GM12878 (cell line): ENCODE measurements around the gene OR2A1.
"Not testable (repeated sequence)": the region's sequence is repeated elsewhere in the genome, so short reads cannot be mapped to it uniquely, and the experiment has no call there.

Experiments
- CEBPB ChIP-seq, 2 experiments: fragments of 150-350 bp in 1 of 2; IDR thresholded peaks; 2 replicates each; pipeline ENCODE4 v1.6.1; 2012 to 2014; ENCODE audit warnings: low read depth in 2 of 2, low read length in 2 of 2, borderline replicate concordance in 1 of 2, inconsistent platforms in 1 of 2
- CHD2 ChIP-seq: IDR thresholded peaks from 2 replicates; pipeline ENCODE4 v1.6.1; 2011; ENCODE audit warnings: low read depth, low read length, improper control_type of control experiment, borderline replicate concordance
- CTCF ChIP-seq, 3 experiments: IDR thresholded peaks in 2 of 3; conservative IDR thresholded peaks in 1 of 3; 2 replicates each; pipeline ENCODE4 v1.5.1; 2011; ENCODE audit warnings: low read depth in 3 of 3, low read length in 3 of 3, mild to moderate bottlenecking in 3 of 3, control low read depth in 2 of 3, moderate library complexity in 2 of 3, inconsistent platforms in 1 of 3, mixed read lengths in 1 of 3; ENCODE audit not compliant: control insufficient read depth in 2 of 3, insufficient read depth in 1 of 3; ENCODE audit errors: extremely low read depth in 1 of 3
- EGR1 ChIP-seq, 2 experiments: IDR thresholded peaks; 1 replicate in 1 of 2; 2 replicates in 1 of 2; pipeline ENCODE4 v1.6.1; 2011 to 2012; ENCODE audit warnings: low read depth in 2 of 2, low read length in 2 of 2, borderline replicate concordance in 1 of 2, mild to moderate bottlenecking in 1 of 2, moderate library complexity in 1 of 2
- IKZF1 ChIP-seq: fragments of 450-650 bp; conservative IDR thresholded peaks from 2 replicates; pipeline ENCODE4 v1.6.1; 2017; ENCODE audit warnings: antibody characterized with exemption, mild to moderate bottlenecking
- JUND ChIP-seq: IDR thresholded peaks from 2 replicates; pipeline ENCODE4 v1.6.1; 2012; ENCODE audit warnings: low read depth, mild to moderate bottlenecking, low read length, improper control_type of control experiment, moderate library complexity
- NFYB ChIP-seq: IDR thresholded peaks from 2 replicates; pipeline ENCODE4 v1.6.1; 2011; ENCODE audit warnings: low read depth, mild to moderate bottlenecking, low read length, improper control_type of control experiment, moderate library complexity; ENCODE audit not compliant: insufficient read depth
- POLR2AphosphoS5 ChIP-seq: IDR thresholded peaks from 2 replicates; pipeline ENCODE4 v1.6.1; 2011; ENCODE audit warnings: mild to moderate bottlenecking, low read length, inconsistent platforms
- SIN3A ChIP-seq: IDR thresholded peaks from 2 replicates; pipeline ENCODE4 v1.6.1; 2012; ENCODE audit warnings: low read depth, low read length, improper control_type of control experiment
- SMAD1 ChIP-seq: fragments of 450-650 bp; IDR thresholded peaks from 2 replicates; pipeline ENCODE4 v1.6.1; 2018; ENCODE audit warnings: mild to moderate bottlenecking, low read depth; ENCODE audit not compliant: partially characterized antibody
- SPI1 ChIP-seq: IDR thresholded peaks from 2 replicates; pipeline ENCODE4 v1.6.1; 2011; ENCODE audit warnings: low read depth, mild to moderate bottlenecking, low read length, moderate library complexity, borderline replicate concordance; ENCODE audit not compliant: insufficient read depth
- ZZZ3 ChIP-seq: IDR thresholded peaks from 2 replicates; pipeline ENCODE4 v1.6.1; 2011; ENCODE audit warnings: low read depth; ENCODE audit not compliant: control insufficient read depth, insufficient read length
- TF ChIP-seq, protein P1 (sequence below): IDR thresholded peaks from 2 replicates; pipeline ENCODE4 v1.6.1; 2011; ENCODE audit warnings: low read depth, low read length, improper control_type of control experiment, borderline replicate concordance
- TF ChIP-seq, protein P2 (sequence below): fragments of 150-350 bp; IDR thresholded peaks from 2 replicates; pipeline ENCODE4 v1.6.1; 2016; ENCODE audit warnings: low read depth, low read length

DNA sequence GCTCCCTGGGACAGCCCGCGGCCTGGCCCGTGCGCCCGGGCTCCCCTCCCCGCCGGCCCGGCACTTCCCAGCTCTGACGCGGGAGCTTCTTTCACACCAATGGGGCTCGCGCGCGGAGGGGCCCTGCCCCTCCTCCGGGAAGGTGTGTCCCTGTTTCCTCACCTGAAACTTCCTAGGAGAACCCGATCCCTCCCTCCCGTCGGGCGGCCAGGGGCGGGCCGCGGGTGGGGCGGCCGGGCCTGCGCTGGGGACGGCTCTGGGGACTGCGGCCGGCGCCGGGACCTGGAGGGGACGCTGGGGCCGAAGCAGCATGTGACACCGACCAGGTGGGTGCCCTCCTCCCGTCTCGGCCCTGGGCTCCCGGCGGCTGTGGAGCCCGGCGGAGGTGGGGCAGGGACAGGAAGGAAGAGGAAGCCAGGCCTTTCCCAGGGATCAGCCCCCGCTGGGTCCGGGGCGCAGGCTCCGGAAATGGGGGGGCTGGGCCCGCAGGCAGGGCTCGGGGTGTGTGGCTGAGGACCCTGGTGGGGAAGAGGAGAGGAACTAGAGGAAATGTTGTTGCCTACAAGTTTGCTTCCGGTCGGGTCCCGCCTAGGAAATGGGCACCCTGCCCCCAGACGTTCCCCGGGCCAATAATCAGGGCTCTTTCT, 43.1 kb downstream of the OR2A1 start, which contains the start of gene ARHGEF5:
- TF ChIP-seq POLR2AphosphoS5; CTCF (IDR thresholded peaks at IDR 0.05 in 2 of 3, conservative IDR thresholded peaks at IDR 0.05 in 1 of 3; ENCODE audit: control insufficient read depth in 2 of 3, extremely low read depth in 1 of 3, insufficient read depth in 1 of 3, low read depth in 3 of 3, low read length in 3 of 3); IKZF1; SMAD1; CEBPB (IDR thresholded peaks at IDR 0.05; ENCODE audit: borderline replicate concordance in 1 of 2, low read depth in 2 of 2, low read length in 2 of 2); CHD2; NFYB; JUND; SIN3A; SPI1; ZZZ3; EGR1 (IDR thresholded peaks at IDR 0.05; ENCODE audit: borderline replicate concordance in 1 of 2, low read depth in 2 of 2, low read length in 2 of 2): not testable (repeated sequence)
- TF ChIP-seq, protein P1, sequence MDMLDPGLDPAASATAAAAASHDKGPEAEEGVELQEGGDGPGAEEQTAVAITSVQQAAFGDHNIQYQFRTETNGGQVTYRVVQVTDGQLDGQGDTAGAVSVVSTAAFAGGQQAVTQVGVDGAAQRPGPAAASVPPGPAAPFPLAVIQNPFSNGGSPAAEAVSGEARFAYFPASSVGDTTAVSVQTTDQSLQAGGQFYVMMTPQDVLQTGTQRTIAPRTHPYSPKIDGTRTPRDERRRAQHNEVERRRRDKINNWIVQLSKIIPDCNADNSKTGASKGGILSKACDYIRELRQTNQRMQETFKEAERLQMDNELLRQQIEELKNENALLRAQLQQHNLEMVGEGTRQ, result not testable (repeated sequence)
- TF ChIP-seq, protein P2, sequence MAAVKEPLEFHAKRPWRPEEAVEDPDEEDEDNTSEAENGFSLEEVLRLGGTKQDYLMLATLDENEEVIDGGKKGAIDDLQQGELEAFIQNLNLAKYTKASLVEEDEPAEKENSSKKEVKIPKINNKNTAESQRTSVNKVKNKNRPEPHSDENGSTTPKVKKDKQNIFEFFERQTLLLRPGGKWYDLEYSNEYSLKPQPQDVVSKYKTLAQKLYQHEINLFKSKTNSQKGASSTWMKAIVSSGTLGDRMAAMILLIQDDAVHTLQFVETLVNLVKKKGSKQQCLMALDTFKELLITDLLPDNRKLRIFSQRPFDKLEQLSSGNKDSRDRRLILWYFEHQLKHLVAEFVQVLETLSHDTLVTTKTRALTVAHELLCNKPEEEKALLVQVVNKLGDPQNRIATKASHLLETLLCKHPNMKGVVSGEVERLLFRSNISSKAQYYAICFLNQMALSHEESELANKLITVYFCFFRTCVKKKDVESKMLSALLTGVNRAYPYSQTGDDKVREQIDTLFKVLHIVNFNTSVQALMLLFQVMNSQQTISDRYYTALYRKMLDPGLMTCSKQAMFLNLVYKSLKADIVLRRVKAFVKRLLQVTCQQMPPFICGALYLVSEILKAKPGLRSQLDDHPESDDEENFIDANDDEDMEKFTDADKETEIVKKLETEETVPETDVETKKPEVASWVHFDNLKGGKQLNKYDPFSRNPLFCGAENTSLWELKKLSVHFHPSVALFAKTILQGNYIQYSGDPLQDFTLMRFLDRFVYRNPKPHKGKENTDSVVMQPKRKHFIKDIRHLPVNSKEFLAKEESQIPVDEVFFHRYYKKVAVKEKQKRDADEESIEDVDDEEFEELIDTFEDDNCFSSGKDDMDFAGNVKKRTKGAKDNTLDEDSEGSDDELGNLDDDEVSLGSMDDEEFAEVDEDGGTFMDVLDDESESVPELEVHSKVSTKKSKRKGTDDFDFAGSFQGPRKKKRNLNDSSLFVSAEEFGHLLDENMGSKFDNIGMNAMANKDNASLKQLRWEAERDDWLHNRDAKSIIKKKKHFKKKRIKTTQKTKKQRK, result not testable (repeated sequence)
